CD4-positive, alpha-beta T cell treated with Interleukin-10 for 1 hour (primary cell): ENCODE results near the gene MUC20.
"Not testable (repeated sequence)": the region's sequence is repeated elsewhere in the genome, so short reads cannot be mapped to it uniquely, and the experiment has no call there.

ENCODE experiments used
- DNase-seq: peaks from one replicate; pipeline ENCODE4 v3.0.0-alpha.2; 2020

Gene MUC20

GRCh38 chr3:195711091-195711812 is 9.5 kb upstream of the MUC20 start:
- not testable (repeated sequence) for DNase-seq

DNA sequence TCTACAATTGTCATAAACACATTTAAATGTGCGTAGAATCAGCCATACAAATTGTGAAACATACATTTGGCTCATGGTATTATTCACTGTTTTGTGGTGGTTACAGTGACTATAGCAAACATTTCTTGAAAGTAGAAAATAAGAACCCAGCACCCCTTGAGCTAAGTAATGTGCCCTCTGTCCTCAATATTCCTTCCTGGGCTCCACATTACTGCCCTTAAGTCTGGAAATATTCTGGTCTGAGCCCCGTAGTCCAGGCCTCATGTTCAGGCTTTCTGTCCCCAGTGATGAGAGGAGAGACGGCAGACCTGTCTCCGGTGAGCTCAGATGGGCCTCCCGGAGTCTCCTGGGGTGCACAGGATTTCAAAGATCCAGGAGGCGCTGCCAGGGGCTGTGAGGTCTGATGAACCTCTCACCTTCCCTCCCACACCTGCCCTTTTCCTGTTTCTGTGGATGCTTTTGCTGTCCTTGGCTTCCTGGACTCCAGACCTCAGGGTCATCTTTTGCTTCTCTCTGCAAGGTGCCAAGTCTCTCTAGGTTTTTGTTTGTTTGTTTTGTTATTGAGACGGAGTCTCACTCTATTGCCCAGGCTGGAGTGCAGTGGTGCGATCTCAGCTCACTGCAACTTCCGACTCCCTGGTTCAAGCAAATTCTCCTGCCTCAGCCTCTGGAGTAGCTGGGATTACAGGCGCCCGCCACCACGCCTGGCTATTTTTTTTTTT is 8.8 kb upstream of the MUC20 start:
- no peak for DNase-seq

DNA sequence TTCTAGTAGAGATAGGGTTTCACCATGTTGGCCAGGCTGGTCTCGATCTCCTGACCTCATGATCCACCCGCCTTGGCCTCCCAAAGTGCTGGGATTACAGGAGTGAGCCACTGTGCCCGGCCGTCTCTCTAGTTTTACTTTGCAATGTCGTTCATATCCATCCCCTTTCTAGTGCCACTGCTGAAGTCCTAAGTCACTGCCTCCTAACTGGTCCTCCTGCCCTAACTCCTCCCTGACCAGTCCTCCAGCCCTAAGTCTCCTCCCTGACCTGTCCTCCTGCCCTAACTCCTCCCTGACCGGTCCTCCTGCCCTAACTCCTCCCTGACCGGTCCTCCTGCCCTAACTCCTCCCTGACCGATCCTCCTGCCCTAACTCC is 8.3 kb upstream of the MUC20 start:
- DNase-seq, result not testable (repeated sequence)

- not testable (repeated sequence) for DNase-seq
These were observed 7.6 kb upstream of the MUC20 start for GRCh38 chr3:195713150-195713549.

DNA sequence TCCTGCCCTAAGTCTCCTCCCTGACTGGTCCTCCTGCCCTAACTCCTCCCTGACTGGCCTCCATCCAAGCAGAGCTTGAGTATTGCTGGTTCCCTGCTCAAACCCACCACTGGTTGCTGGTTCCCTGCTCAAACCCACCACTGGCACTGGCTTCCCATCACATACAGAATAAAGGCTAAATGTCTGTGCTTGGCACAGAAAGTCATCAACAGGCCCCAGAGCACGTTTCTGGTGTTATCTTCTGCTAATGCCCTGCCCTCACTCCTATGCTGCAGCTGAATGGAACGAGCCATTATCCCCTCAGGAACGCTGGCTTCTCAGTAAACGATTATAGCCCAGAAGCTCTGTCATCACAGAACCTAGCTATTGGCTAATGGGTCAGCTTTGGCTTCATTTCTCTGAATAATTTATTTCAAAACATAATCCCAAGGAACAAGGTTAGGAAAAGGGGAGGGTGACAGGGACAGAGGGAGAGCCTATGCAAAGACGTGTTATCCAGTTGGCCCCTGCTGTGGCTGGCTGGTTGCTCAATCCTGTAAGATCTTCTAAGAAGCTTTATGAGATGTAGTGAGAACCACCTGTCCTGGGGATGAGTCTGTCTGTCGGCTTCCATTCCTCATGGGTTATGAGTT is 6.3 kb upstream of the MUC20 start:
- no peak for DNase-seq

DNA sequence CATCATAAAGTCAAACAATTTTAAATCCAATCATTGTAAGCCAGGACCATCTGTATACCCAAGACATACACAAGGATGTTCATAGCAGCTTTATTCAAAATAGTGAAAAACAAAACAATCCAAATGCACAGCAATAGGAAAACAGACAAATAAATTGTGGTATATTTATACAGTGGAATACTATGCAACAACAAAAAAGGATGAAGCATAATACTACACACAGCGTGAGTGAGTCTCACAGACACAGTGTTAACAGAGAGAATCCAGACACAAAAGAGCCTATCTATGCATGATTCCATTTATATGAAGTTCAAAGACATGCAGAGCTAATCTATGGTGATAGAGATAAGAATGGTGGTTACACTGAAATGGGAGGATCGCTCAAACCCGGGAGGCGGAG is 5.6 kb upstream of the MUC20 start:
- no peak for DNase-seq

DNA sequence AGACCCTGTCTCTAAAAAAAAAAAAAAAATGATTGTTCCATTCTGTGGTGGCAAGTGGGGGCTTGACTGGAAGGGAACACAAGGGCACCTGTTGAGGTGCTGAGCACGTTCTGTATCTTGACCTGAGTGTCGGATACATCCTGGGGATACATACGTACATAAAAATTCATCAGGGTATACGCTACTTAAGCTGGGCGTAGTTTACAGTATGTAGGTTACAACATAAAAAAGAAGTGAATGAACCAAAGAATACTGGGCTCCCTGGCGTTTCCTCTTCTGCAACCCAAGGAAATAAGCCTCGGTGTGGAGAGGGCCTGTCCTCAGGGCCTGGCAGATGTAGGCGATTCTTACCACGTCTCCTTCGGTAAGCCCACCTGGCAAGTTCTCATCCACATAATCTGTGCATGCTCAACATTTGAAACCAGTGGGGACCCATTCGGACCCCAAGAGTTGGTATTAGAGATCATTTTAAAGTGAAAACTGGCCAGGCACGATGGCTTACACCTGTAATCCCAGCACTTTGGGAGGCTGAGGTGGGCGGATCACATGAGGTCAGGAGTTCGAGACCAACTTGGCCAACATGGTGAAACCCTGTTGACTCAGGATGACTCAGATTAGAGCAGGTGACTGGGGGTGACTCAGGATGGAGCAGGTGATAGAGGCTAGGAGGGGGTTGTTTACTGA is 5.1 kb upstream of the MUC20 start:
- DNase-seq, result no peak

DNA sequence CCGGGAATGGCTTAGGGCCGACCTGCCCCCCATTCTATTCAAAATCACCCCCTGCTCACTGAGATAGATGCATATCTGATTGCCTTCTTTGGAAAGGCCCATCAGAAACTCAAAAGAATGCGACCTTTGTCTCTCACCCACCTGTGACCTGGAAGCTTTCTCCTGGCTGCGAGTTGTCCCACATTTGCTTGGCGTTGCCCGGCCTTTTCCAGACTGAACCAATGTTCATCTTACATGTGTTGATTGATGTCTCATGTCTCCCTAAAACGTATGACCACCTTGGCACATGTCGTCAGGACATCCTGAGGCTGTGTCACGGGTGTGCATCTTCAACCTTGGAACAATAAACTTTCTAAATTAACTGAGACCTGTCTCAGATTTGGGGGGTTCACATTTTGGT is 3.4 kb upstream of the MUC20 start:
- no peak for DNase-seq

DNA sequence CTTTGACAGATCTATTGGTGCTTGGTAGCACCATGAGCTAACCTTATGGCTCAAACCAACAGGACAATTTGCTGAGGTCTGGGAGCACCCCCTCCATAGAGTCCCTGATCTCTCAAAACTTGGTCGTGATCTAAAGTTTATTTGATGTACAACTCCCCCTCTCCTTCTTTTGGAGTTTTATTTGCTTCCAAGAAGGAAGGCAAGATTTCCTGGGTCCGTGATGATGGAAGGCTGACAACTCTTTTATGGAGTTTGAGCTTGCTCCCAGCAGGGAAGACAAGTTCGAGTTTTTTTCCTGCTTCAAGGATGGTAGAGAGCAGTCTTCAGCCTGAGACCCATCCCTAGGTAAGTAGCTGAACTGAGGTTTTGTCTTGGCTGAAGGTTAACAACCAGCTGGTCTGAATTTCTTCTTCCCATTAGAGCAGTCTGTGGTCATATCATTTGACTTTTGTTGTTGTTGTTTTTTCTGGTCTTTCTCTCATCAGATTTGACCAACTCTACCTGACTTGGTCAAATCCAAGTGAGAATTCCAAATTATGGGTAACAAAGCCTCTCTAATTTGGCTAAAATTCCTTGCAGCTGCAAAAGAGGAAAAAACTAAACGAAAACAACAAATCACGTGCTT is 2.8 kb upstream of the MUC20 start:
- DNase-seq, result no peak

DNA sequence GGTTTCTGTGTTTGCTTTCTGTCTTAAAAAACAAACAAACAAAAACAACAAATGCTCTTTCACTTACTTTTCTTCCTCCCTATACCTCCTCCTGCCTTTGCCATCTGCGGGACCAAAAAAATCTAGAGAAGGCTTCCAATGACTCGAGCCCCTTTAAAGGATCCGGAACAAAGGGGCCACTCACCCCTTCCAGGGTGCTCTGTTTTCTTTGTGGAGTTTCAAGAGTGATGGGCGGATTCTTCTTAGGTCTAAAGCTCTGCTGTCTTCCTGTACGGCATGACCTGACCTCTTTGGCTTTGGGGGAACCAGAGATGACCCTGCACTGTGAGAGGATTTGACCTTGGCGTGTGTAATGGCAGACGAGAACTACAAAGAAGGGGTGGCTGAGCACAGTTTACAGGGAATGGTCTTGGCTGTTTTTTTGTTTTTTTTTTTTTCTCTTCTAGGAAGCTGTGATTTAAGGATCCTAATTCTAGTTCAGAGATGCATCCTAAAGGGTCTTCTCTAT is 2.2 kb upstream of the MUC20 start:
- no peak for DNase-seq

GRCh38 chr3:195719514-195720254 is 1.1 kb upstream of the MUC20 start:
- not testable (repeated sequence) for DNase-seq

GRCh38 chr3:195722139-195722995 is 1.6 kb downstream of the MUC20 start:
- DNase-seq, result not testable (repeated sequence)

- not testable (repeated sequence) for DNase-seq
These were observed 2.2 kb downstream of the MUC20 start for GRCh38 chr3:195722996-195723345.

- not testable (repeated sequence) for DNase-seq
These were observed 3.6 kb downstream of the MUC20 start for GRCh38 chr3:195724363-195724762.

GRCh38 chr3:195725916-195726740 is 5.3 kb downstream of the MUC20 start:
- not testable (repeated sequence) for DNase-seq

GRCh38 chr3:195727606-195728195 is 6.9 kb downstream of the MUC20 start:
- no peak for DNase-seq

DNA sequence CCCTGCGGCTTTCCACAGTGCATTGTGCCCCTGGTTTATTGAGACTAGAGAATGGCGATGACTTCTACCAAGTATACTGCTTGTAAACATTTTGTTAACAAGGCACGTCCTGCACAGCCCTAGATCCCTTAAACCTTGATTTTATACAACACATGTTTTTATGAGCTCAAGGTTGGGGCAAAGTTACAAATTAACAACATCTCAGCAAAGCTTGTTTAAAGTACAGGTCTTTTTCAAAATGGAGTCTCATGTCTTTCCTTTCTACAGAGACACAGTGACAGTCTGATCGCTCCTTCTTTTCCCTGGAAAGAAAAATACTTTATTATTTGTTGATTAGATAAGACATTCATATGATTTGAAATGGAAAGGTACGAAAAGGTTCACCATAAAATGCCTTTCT is 8.0 kb downstream of the MUC20 start:
- DNase-seq, result not testable (repeated sequence)

DNA sequence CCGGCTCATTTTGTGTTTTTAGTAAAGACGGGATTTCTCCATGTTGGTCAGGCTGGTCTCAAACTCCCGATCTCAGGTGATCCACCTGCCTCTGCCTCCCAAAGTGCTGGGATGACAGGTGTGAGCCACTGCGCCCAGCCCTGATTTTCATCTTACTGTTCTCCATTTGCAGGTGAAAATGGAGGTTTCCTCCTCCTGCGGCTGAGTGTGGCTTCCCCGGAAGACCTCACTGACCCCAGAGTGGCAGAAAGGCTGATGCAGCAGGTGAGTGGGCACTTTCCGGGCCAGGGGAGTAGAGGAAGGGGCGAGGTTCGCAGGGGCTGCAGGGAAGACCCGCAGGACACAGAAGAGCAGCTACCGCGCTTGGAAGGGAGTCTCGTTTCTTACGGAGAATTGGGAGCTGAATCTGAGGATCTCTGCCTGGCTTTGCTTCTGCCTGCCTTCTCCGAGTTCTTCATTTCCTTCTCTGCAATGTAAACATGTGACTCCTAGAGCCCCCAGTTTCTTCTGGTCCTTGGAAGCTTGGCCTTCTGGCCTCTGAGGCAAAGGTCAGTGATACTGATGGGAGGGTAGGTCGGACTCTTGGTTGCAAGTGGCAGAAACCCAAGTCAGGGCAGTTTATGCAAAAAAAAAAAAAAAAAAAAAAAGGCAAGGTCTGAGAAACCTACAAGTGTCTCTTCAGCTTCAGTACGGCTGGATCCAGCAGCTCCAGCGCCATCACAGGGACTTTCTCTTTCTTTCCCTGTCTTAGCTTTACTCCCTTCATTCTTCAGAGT is 8.9 kb downstream of the MUC20 start:
- DNase-seq, result no peak

- no peak for DNase-seq
These were observed 10.7 kb downstream of the MUC20 start for GRCh38 chr3:195731356-195731905.
